Endothelial cell (in vitro differentiated cells): ENCODE measurements around the gene PLCG2. TPM values are rescaled to one million over a fixed set of nuclear protein-coding genes. Genes with fewer than 3 reads are reported as not detected.

Experiments
- DNase-seq: peaks from one replicate; pipeline ENCODE4 v3.0.0; 2021; ENCODE audit warnings: low spot score
- H3K27ac Mint-ChIP-seq: one replicate; pipeline ENCODE4 v1.8.0; 2021; ENCODE audit warnings: mixed read lengths, inconsistent platforms; ENCODE audit not compliant: unreplicated experiment
- H3K27me3 Mint-ChIP-seq: one replicate; pipeline ENCODE4 v1.8.0; 2021; ENCODE audit warnings: mild to moderate bottlenecking, moderate library complexity, mixed read lengths, inconsistent platforms; ENCODE audit not compliant: unreplicated experiment
- H3K36me3 Mint-ChIP-seq: one replicate; pipeline ENCODE4 v1.8.0; 2021; ENCODE audit warnings: mild to moderate bottlenecking, low read depth, mixed read lengths, inconsistent platforms; ENCODE audit not compliant: unreplicated experiment
- H3K4me1 Mint-ChIP-seq: one replicate; pipeline ENCODE4 v1.8.0; 2021; ENCODE audit warnings: mild to moderate bottlenecking, mixed read lengths, inconsistent platforms; ENCODE audit not compliant: unreplicated experiment
- H3K4me3 Mint-ChIP-seq: one replicate; pipeline ENCODE4 v1.8.0; 2021; ENCODE audit warnings: mild to moderate bottlenecking, mixed read lengths, inconsistent platforms; ENCODE audit not compliant: unreplicated experiment
- H3K9me3 Mint-ChIP-seq: one replicate; pipeline ENCODE4 v1.8.0; 2021; ENCODE audit warnings: mixed read lengths, inconsistent platforms; ENCODE audit not compliant: unreplicated experiment
- total RNA-seq: library from RNA; stranded (reverse); fragmentation: NEBNext Ultra II Directional; extraction: Animal tissue kit (Norgen Biotek cat#: 25700); gene quantifications from one replicate; pipeline ENCODE4 v1.2.1, GENCODE V29; 2021; ENCODE audit not compliant: unreplicated experiment
- TF ChIP-seq, protein P1 (sequence below): fragments of 200-600 bp; sonication (generic); IDR thresholded peaks from one replicate; pipeline ENCODE4 v1.5.0; 2021; ENCODE audit warnings: antibody characterized with exemption; ENCODE audit not compliant: unreplicated experiment

Gene PLCG2
- total RNA-seq, 1 donor from 2014 or later = 103 TPM

DNA sequence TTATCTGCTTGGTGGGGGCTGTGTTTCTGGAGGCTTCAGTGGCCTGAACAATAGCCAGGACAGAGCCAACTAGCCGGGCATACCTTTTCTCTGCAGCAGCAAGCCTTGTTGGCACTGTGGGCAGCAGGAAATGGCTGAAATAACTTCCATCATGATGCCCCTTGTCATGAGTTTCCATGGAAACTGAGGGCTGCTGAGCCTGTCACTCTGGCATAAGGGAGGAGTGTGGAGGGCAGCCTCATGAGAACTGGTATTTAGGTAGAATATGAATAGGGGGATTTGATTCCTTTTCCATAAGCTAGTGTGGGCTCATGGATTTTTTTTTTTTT, 39.4 kb downstream of the PLCG2 start:
- Mint-ChIP-seq H3K4me3 (no peak overlapping the region), H3K27ac (no peak overlapping the region), H3K9me3 (no peaks in the 10 kb centered on the region), H3K36me3 (no peaks in the 10 kb centered on the region), H3K27me3 (peaks cover 4% of the 10 kb centered on the region), H3K4me1 (peaks cover 33% of the 10 kb centered on the region)
- DNase-seq = no peak
- TF ChIP-seq, protein P1, sequence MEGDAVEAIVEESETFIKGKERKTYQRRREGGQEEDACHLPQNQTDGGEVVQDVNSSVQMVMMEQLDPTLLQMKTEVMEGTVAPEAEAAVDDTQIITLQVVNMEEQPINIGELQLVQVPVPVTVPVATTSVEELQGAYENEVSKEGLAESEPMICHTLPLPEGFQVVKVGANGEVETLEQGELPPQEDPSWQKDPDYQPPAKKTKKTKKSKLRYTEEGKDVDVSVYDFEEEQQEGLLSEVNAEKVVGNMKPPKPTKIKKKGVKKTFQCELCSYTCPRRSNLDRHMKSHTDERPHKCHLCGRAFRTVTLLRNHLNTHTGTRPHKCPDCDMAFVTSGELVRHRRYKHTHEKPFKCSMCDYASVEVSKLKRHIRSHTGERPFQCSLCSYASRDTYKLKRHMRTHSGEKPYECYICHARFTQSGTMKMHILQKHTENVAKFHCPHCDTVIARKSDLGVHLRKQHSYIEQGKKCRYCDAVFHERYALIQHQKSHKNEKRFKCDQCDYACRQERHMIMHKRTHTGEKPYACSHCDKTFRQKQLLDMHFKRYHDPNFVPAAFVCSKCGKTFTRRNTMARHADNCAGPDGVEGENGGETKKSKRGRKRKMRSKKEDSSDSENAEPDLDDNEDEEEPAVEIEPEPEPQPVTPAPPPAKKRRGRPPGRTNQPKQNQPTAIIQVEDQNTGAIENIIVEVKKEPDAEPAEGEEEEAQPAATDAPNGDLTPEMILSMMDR = no peak

DNA sequence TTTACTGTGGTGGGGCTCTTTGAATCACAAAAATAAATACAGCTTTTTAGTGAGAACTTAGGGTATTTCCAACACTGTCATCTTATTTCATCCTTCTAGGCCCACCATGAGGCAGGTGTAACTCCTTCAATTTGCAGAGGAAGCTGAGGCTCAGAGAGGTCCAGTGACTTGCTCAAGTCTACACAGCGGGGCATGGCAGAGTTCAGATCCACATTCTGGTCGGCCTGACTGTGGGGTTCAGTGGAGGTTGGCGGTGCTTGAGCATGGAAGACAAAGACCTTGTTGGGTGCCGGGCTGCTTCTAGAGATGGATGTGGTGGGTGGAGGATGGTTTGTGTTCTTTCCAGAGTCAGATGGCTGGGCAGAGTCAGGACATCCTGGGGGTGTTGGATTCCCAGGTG, 39.8 kb downstream of the PLCG2 start:
- no peak overlapping the region for H3K4me3 Mint-ChIP-seq
- no peaks in the 10 kb centered on the region for H3K9me3 Mint-ChIP-seq

DNA sequence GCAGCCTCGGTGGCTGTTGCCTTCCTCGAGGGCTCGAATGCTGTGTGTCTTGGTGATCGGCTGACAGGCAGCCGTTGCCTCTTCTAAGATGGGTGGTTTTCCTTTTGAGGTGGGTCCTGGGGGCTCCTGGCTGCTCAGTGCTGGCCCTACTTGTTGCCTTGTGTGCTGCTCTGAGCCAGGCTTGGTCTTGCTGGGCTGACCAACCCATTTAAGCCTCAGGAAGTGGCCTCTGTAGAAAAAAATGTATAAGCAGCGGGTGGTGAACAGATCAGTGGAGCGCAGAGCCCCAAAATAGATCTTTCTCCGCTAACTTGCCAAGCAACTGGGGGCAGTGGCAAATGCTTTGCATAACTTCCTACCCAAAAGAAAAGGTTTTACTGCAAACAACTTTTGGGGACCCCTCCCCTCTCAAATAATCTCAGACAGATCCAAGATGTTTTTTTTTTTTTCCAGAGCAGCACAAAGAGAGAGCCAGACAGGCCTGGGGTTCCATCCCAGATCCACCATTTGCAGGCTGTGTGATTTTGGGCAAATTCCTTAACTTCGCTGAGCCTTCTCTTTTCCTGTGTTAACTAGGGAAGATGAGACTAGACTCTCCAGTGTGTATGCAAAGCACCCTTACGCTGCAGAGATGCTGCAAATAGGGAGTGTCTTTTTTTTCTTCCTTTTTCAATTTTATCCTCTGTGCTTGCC, 42.5 kb downstream of the PLCG2 start:
- DNase-seq = no peak
- Mint-ChIP-seq H3K36me3 (peaks cover 14% of the 10 kb centered on the region), H3K9me3 (no peaks in the 10 kb centered on the region), H3K27ac (no peak overlapping the region), H3K4me1 (peaks cover 28% of the 10 kb centered on the region), H3K27me3 (peaks cover 4% of the 10 kb centered on the region), H3K4me3 (no peak overlapping the region)
- TF ChIP-seq, protein P1 = no peak

More for the DNA sequence above, 39.8 kb downstream of the PLCG2 start:
- Mint-ChIP-seq H3K27me3 (peaks cover 4% of the 10 kb centered on the region), H3K4me1 (peaks cover 30% of the 10 kb centered on the region), H3K27ac (no peak overlapping the region), H3K36me3 (no peaks in the 10 kb centered on the region)
- TF ChIP-seq, protein P1 = no peak
- DNase-seq = no peak

DNA sequence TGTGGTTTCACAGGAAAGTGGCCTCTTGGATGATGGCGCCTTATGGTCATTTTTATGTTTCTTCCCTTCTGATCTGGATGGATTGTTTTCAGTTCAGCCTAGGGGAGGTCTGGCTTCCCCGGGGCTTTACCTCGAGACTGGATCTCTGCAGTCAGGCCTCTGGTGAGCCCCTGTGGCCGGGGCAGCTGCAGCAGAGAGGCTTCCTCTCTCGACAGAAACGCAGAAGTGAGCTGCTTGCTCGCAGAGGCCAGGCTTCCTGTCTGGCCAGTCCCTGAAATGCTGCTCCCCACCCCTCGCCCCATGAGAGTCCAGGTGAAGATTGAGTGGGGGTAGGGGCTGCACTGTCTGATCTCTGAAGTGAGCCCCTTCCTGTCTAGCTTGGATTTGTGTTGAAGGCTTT, 44.0 kb downstream of the PLCG2 start:
- TF ChIP-seq, protein P1 = no peak
- Mint-ChIP-seq H3K36me3 (peaks cover 14% of the 10 kb centered on the region), H3K27ac (no peak overlapping the region), H3K4me1 (peaks cover 16% of the 10 kb centered on the region), H3K27me3 (peaks cover 1% of the 10 kb centered on the region), H3K9me3 (no peaks in the 10 kb centered on the region), H3K4me3 (no peak overlapping the region)
- no peak for DNase-seq

DNA sequence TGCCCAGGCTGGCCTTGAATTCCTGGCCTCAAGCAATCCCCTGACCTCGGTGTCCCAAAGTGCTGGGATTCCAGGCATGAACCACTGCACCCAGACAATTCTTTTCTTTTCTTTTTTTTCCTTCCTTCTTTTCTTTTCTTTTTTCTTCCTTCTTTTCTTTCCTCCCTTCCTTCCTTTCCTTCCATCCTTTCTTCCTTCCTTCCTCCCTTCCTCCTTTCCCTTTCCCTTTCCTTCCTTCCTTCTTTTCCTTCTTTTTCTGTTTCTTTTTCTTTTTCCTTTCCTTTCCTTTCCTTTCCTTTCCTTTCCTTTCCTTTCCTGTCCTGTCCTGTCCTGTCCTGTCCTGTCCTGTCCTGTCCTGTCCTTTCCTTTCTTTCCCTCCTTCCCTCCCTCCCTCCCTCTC, 44.6 kb downstream of the PLCG2 start:
- Mint-ChIP-seq H3K4me3 (no peak overlapping the region), H3K9me3 (no peaks in the 10 kb centered on the region), H3K36me3 (peaks cover 14% of the 10 kb centered on the region), H3K27ac (no peak overlapping the region), H3K4me1 (peaks cover 18% of the 10 kb centered on the region), H3K27me3 (peaks cover 1% of the 10 kb centered on the region)
- no peak for DNase-seq
- TF ChIP-seq, protein P1 = no peak
